ENCODE measurements around the gene MRPL19.
A peak's percentile ranks its signal among the peaks of the same experiment; 100 is the strongest.

The MRPL19 gene

GRCh38 chr2:75646583-75647425 lies at the start of gene MRPL19:
MRPL19 (plus strand) TSS chr2:75646783; CDS start chr2:75646808, 25 bp downstream.
- Histone ChIP-seq H3K9me3 (ENCODE audit: control insufficient read depth, insufficient read depth, low read length) (no peaks in the 10 kb centered on the region), H3K4me1 (ENCODE audit: insufficient read depth, low read length) (no peaks in the 10 kb centered on the region), H3K9ac (ENCODE audit: low read depth, low read length) (peak within 1 kb of the TSS; percentile 86), H3K36me3 (ENCODE audit: insufficient read depth, low read length) (peaks cover 4% of the 10 kb centered on the region; the same call in 1 of the 2 replicates)

- no peak overlapping the region for H3K9ac ChIP-seq (ENCODE audit: low read depth, low read length)
- H3K4me1 ChIP-seq (ENCODE audit: insufficient read depth, low read length) = peaks cover 6% of the 10 kb centered on the region
- no peaks in the 10 kb centered on the region for H3K9me3 ChIP-seq (ENCODE audit: control insufficient read depth, insufficient read depth, low read length)
- H3K36me3 ChIP-seq (ENCODE audit: insufficient read depth, low read length) = no peaks in the 10 kb centered on the region
These were observed 49.8 kb upstream of the MRPL19 start for GRCh38 chr2:75596784-75597183.

GRCh38 chr2:75597949-75598348 lies 48.6 kb upstream of the MRPL19 start:
- H3K36me3 ChIP-seq (ENCODE audit: insufficient read depth, low read length) = no peaks in the 10 kb centered on the region
- no peaks in the 10 kb centered on the region; the same call in 1 of the 2 replicates for H3K4me1 ChIP-seq (ENCODE audit: insufficient read depth, low read length)
- H3K9me3 ChIP-seq (ENCODE audit: control insufficient read depth, insufficient read depth, low read length) = no peaks in the 10 kb centered on the region
- no peak overlapping the region for H3K9ac ChIP-seq (ENCODE audit: low read depth, low read length)

- Histone ChIP-seq H3K9ac (ENCODE audit: low read depth, low read length) (no peak overlapping the region), H3K36me3 (ENCODE audit: insufficient read depth, low read length) (no peaks in the 10 kb centered on the region), H3K9me3 (ENCODE audit: control insufficient read depth, insufficient read depth, low read length) (no peaks in the 10 kb centered on the region), H3K4me1 (ENCODE audit: insufficient read depth, low read length) (no peaks in the 10 kb centered on the region; the same call in 1 of the 2 replicates)
These were observed 47.9 kb upstream of the MRPL19 start for GRCh38 chr2:75598589-75599155.

GRCh38 chr2:75600461-75601011 lies 46.0 kb upstream of the MRPL19 start:
- no peaks in the 10 kb centered on the region for H3K9me3 ChIP-seq (ENCODE audit: control insufficient read depth, insufficient read depth, low read length)
- no peaks in the 10 kb centered on the region; the same call in 1 of the 2 replicates for H3K4me1 ChIP-seq (ENCODE audit: insufficient read depth, low read length)
- H3K9ac ChIP-seq (ENCODE audit: low read depth, low read length) = no peak overlapping the region

GRCh38 chr2:75602724-75603342 lies 43.8 kb upstream of the MRPL19 start:
- no peaks in the 10 kb centered on the region for H3K9me3 ChIP-seq (ENCODE audit: control insufficient read depth, insufficient read depth, low read length)
- H3K36me3 ChIP-seq (ENCODE audit: insufficient read depth, low read length) = no peaks in the 10 kb centered on the region
- no peak overlapping the region for H3K9ac ChIP-seq (ENCODE audit: low read depth, low read length)
- peaks cover 12% of the 10 kb centered on the region; the same call in 1 of the 2 replicates for H3K4me1 ChIP-seq (ENCODE audit: insufficient read depth, low read length)

More at GRCh38 chr2:75600461-75601011, 46.0 kb upstream of the MRPL19 start:
- H3K36me3 ChIP-seq (ENCODE audit: insufficient read depth, low read length) = no peaks in the 10 kb centered on the region

- Histone ChIP-seq H3K9ac (ENCODE audit: low read depth, low read length) (no peak overlapping the region), H3K4me1 (ENCODE audit: insufficient read depth, low read length) (peaks cover 17% of the 10 kb centered on the region; the same call in 1 of the 2 replicates), H3K36me3 (ENCODE audit: insufficient read depth, low read length) (no peaks in the 10 kb centered on the region), H3K9me3 (ENCODE audit: control insufficient read depth, insufficient read depth, low read length) (no peaks in the 10 kb centered on the region)
These were observed 43.1 kb upstream of the MRPL19 start for GRCh38 chr2:75603477-75603876.

GRCh38 chr2:75604484-75604883 lies 42.1 kb upstream of the MRPL19 start:
- no peaks in the 10 kb centered on the region for H3K36me3 ChIP-seq (ENCODE audit: insufficient read depth, low read length)
- no peak overlapping the region for H3K9ac ChIP-seq (ENCODE audit: low read depth, low read length)
- no peaks in the 10 kb centered on the region for H3K9me3 ChIP-seq (ENCODE audit: control insufficient read depth, insufficient read depth, low read length)
- peaks cover 18% of the 10 kb centered on the region; the same call in 1 of the 2 replicates for H3K4me1 ChIP-seq (ENCODE audit: insufficient read depth, low read length)

GRCh38 chr2:75605770-75606529 lies 40.6 kb upstream of the MRPL19 start:
- H3K4me1 ChIP-seq (ENCODE audit: insufficient read depth, low read length) = peaks cover 18% of the 10 kb centered on the region; the same call in 1 of the 2 replicates
- H3K36me3 ChIP-seq (ENCODE audit: insufficient read depth, low read length) = no peaks in the 10 kb centered on the region
- H3K9me3 ChIP-seq (ENCODE audit: control insufficient read depth, insufficient read depth, low read length) = no peaks in the 10 kb centered on the region
- no peak overlapping the region for H3K9ac ChIP-seq (ENCODE audit: low read depth, low read length)

- no peak overlapping the region for H3K9ac ChIP-seq (ENCODE audit: low read depth, low read length)
- no peaks in the 10 kb centered on the region for H3K36me3 ChIP-seq (ENCODE audit: insufficient read depth, low read length)
- peaks cover 18% of the 10 kb centered on the region; the same call in 1 of the 2 replicates for H3K4me1 ChIP-seq (ENCODE audit: insufficient read depth, low read length)
- no peaks in the 10 kb centered on the region for H3K9me3 ChIP-seq (ENCODE audit: control insufficient read depth, insufficient read depth, low read length)
These were observed 39.7 kb upstream of the MRPL19 start for GRCh38 chr2:75606761-75607399.

- Histone ChIP-seq H3K9me3 (ENCODE audit: control insufficient read depth, insufficient read depth, low read length) (no peaks in the 10 kb centered on the region), H3K4me1 (ENCODE audit: insufficient read depth, low read length) (peaks cover 18% of the 10 kb centered on the region; the same call in 1 of the 2 replicates), H3K9ac (ENCODE audit: low read depth, low read length) (no peak overlapping the region), H3K36me3 (ENCODE audit: insufficient read depth, low read length) (no peaks in the 10 kb centered on the region)
These were observed 39.2 kb upstream of the MRPL19 start for GRCh38 chr2:75607400-75607798.

GRCh38 chr2:75607988-75608683 lies 38.4 kb upstream of the MRPL19 start:
- no peaks in the 10 kb centered on the region for H3K9me3 ChIP-seq (ENCODE audit: control insufficient read depth, insufficient read depth, low read length)
- no peaks in the 10 kb centered on the region for H3K36me3 ChIP-seq (ENCODE audit: insufficient read depth, low read length)
- H3K4me1 ChIP-seq (ENCODE audit: insufficient read depth, low read length) = peaks cover 18% of the 10 kb centered on the region; the same call in 1 of the 2 replicates
- H3K9ac ChIP-seq (ENCODE audit: low read depth, low read length) = peak overlapping the region; percentile 52; the same call in 1 of the 2 replicates

Measured in ES-I3 (cell line).